HEK293T (cell line): ENCODE data around the gene DAP.

Experiments
- CTCF ChIA-PET: fragments of 350-600 bp; formaldehyde crosslinking; extraction: SDS; loops from one replicate; lab custom pipeline; 2021; ENCODE audit warnings: antibody characterized with exemption, inconsistent platforms; lab: Yijun Ruan, JAX
- POLR2A ChIA-PET: fragments of 350-600 bp; formaldehyde crosslinking; extraction: SDS; loops from one replicate; lab custom pipeline; 2020; ENCODE audit warnings: antibody characterized with exemption, inconsistent platforms; lab: Yijun Ruan, JAX
- DNase-seq: peaks from one replicate; pipeline ENCODE4 v3.0.0; 2012; ENCODE audit warnings: mixed read lengths; ENCODE audit errors: extremely low spot score
- ARNT ChIP-seq: fragments of 450-650 bp; IDR thresholded peaks from 2 replicates; pipeline ENCODE4 v1.6.1; 2017; ENCODE audit warnings: mild to moderate bottlenecking
- BHLHE40 ChIP-seq: fragments of 450-650 bp; IDR thresholded peaks from 2 replicates; pipeline ENCODE4 v1.6.1; 2016; ENCODE audit warnings: mild to moderate bottlenecking, moderate library complexity, borderline replicate concordance
- CTBP1 ChIP-seq: fragments of 450-650 bp; IDR thresholded peaks from 2 replicates; pipeline ENCODE4 v1.6.1; 2016; ENCODE audit warnings: borderline replicate concordance
- ELF4 ChIP-seq: fragments of 450-650 bp; IDR thresholded peaks from 2 replicates; pipeline ENCODE4 v1.6.1; 2017; ENCODE audit warnings: antibody characterized with exemption
- FOXA1 ChIP-seq: fragments of 450-650 bp; IDR thresholded peaks from 2 replicates; pipeline ENCODE4 v1.6.1; 2016; ENCODE audit warnings: mild to moderate bottlenecking
- FOXK2 ChIP-seq: fragments of 450-650 bp; IDR thresholded peaks from 2 replicates; pipeline ENCODE4 v1.6.1; 2016; ENCODE audit warnings: mild to moderate bottlenecking
- FOXM1 ChIP-seq: fragments of 450-650 bp; IDR thresholded peaks from 2 replicates; pipeline ENCODE4 v1.6.1; 2017; ENCODE audit warnings: mild to moderate bottlenecking, borderline replicate concordance
- HDGF ChIP-seq: fragments of 450-650 bp; IDR thresholded peaks from 2 replicates; pipeline ENCODE4 v1.6.1; 2017; ENCODE audit warnings: antibody characterized with exemption, borderline replicate concordance
- L3MBTL2 ChIP-seq: fragments of 450-650 bp; conservative IDR thresholded peaks from 2 replicates; pipeline ENCODE4 v1.6.1; 2016; ENCODE audit warnings: mild to moderate bottlenecking
- LEF1 ChIP-seq: fragments of 450-650 bp; IDR thresholded peaks from 2 replicates; pipeline ENCODE4 v1.6.1; 2017; ENCODE audit warnings: mild to moderate bottlenecking, borderline replicate concordance
- NFRKB ChIP-seq: fragments of 450-650 bp; IDR thresholded peaks from 2 replicates; pipeline ENCODE4 v1.6.1; 2016; ENCODE audit warnings: mild to moderate bottlenecking, moderate library complexity
- PKNOX1 ChIP-seq: fragments of 450-650 bp; IDR thresholded peaks from 2 replicates; pipeline ENCODE4 v1.6.1; 2016
- SP1 ChIP-seq: fragments of 450-650 bp; IDR thresholded peaks from 2 replicates; pipeline ENCODE4 v1.6.1; 2017
- SUZ12 ChIP-seq: fragments of 450-650 bp; IDR thresholded peaks from 2 replicates; pipeline ENCODE4 v1.6.1; 2016; ENCODE audit warnings: mild to moderate bottlenecking
- TARDBP ChIP-seq: fragments of 450-650 bp; IDR thresholded peaks from 2 replicates; pipeline ENCODE4 v1.6.1; 2016
- ZNF384 ChIP-seq: fragments of 450-650 bp; IDR thresholded peaks from 2 replicates; pipeline ENCODE4 v1.6.1; 2016

DAP gene

GRCh38 chr5:10674096-10674495 lies 86.9 kb downstream of the DAP start:
- DNase-seq: no peak
- CTCF ChIA-PET: interaction anchor here (0.6 kb wide), 1 partner anchor 130 kb away, joined by 4 read pairs; no protein-coding TSS in a partner anchor
- TF ChIP-seq BHLHE40 (no peak), NFRKB (no peak), FOXA1 (no peak), ARNT (no peak), SUZ12 (no peak), CTBP1 (no peak)
- POLR2A ChIA-PET: no interaction called here

GRCh38 chr5:10673407-10673806 lies 87.6 kb downstream of the DAP start:
- CTCF ChIA-PET: no interaction called here
- POLR2A ChIA-PET: no interaction called here
- no peak for TF ChIP-seq ELF4
- no peak for TF ChIP-seq HDGF
- no peak for TF ChIP-seq SP1
- TF ChIP-seq SUZ12: no peak
- TF ChIP-seq ZNF384: no peak
- TF ChIP-seq FOXK2: no peak
- no peak for TF ChIP-seq PKNOX1
- no peak for TF ChIP-seq FOXM1
- TF ChIP-seq LEF1: no peak
- TF ChIP-seq FOXA1: no peak
- no peak for TF ChIP-seq CTBP1
- no peak for TF ChIP-seq BHLHE40
- TF ChIP-seq ARNT: no peak
- DNase-seq: no peak

- CTCF ChIA-PET: no interaction called here
- POLR2A ChIA-PET: no interaction called here
These were observed 88.0 kb downstream of the DAP start for GRCh38 chr5:10673017-10673389.

GRCh38 chr5:10672146-10673016 lies 88.7 kb downstream of the DAP start:
- ChIA-PET CTCF (no interaction called here), POLR2A (no interaction called here)
- TF ChIP-seq FOXK2: no peak
- TF ChIP-seq NFRKB: no peak
- no peak for TF ChIP-seq ELF4
- TF ChIP-seq CTBP1: no peak
- no peak for TF ChIP-seq FOXM1
- TF ChIP-seq FOXA1: no peak
- TF ChIP-seq LEF1: no peak
- no peak for TF ChIP-seq SUZ12
- TF ChIP-seq BHLHE40: no peak
- no peak for TF ChIP-seq SP1
- TF ChIP-seq ZNF384: no peak
- TF ChIP-seq ARNT: no peak
- TF ChIP-seq HDGF: no peak
- no peak for TF ChIP-seq PKNOX1
- TF ChIP-seq TARDBP: no peak
- no peak for TF ChIP-seq L3MBTL2
- DNase-seq: no peak

More at GRCh38 chr5:10673017-10673389, 88.0 kb downstream of the DAP start:
- TF ChIP-seq TARDBP (no peak), SUZ12 (no peak), CTBP1 (no peak), LEF1 (no peak), ELF4 (no peak), NFRKB (no peak), BHLHE40 (no peak), ZNF384 (no peak), ARNT (no peak), L3MBTL2 (no peak), PKNOX1 (no peak), FOXK2 (no peak)
- DNase-seq: no peak

- ChIA-PET POLR2A (no interaction called here), CTCF (interaction anchor here (0.6 kb wide), 1 partner anchor 140 kb away, joined by 3 read pairs; no protein-coding TSS in a partner anchor)
- no peak for DNase-seq
- TF ChIP-seq ELF4 (no peak), BHLHE40 (no peak), NFRKB (no peak), SP1 (no peak), FOXM1 (no peak), CTBP1 (no peak), TARDBP (no peak), SUZ12 (no peak), LEF1 (no peak)
These were observed 89.7 kb downstream of the DAP start for GRCh38 chr5:10671041-10672008.

- no peak for DNase-seq
- ChIA-PET POLR2A (no interaction called here), CTCF (no interaction called here)
- no peak for TF ChIP-seq ARNT
- TF ChIP-seq FOXM1: no peak
- TF ChIP-seq BHLHE40: no peak
- TF ChIP-seq SP1: no peak
- no peak for TF ChIP-seq FOXK2
- no peak for TF ChIP-seq FOXA1
- no peak for TF ChIP-seq CTBP1
- no peak for TF ChIP-seq ELF4
- no peak for TF ChIP-seq NFRKB
- no peak for TF ChIP-seq L3MBTL2
- no peak for TF ChIP-seq PKNOX1
- TF ChIP-seq HDGF: no peak
- TF ChIP-seq ZNF384: no peak
- no peak for TF ChIP-seq SUZ12
- no peak for TF ChIP-seq LEF1
- TF ChIP-seq TARDBP: no peak
These were observed 91.1 kb downstream of the DAP start for GRCh38 chr5:10669983-10670382.
